Activated CD4-positive, alpha-beta T cell treated with anti-CD3 and anti-CD28 coated beads, Interleukin-2, amount 50 U/mL, for 48 hours (primary cell): ENCODE results near the gene RARB.

ENCODE experiments used
- DNase-seq, 2 experiments: peaks; one replicate each; pipeline ENCODE4 v3.0.0-alpha.2; 2020

RARB gene

GRCh38 chr3:25556447-25556846 is 128.4 kb downstream of the RARB start:
- no peak for DNase-seq

DNA sequence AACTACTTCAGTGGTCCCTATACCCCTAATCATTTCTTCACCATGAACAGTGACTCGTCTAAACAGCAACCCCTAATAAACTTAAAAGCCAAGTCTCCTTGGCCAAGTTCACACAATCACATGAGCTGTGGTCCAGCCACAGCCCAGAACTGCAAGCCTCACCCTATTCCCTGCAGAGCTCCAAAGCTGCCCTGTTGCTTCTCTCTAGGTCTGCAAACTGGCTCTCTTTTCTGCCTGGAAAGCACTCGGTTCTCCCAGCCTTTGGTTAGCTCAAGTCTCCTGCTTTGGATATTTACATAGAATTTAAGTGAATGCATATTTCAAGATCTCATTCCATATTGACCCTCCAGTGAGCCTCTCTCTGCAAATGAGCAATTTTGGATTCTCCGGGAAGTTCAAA is 129.6 kb downstream of the RARB start:
- no peak for DNase-seq

DNA sequence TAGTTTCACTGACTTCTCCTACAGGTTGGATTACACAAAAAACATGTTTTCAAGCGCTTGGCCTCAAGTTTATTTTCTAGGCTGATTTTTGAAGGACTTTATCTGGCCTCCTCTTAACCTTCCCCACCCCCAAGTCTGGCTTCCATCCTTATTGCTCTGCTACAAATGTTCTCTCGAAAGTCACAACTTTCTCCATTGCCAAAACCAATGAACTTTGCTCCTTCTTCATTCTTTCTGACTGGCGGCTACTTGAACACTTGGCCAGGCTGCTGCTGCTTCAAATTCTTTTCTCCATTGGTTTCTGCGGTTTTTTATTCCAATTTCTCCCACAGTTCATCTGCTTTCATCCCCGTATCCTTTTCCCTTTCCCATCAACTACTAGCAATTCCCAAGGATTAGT is 130.1 kb downstream of the RARB start:
- no peak for DNase-seq

DNA sequence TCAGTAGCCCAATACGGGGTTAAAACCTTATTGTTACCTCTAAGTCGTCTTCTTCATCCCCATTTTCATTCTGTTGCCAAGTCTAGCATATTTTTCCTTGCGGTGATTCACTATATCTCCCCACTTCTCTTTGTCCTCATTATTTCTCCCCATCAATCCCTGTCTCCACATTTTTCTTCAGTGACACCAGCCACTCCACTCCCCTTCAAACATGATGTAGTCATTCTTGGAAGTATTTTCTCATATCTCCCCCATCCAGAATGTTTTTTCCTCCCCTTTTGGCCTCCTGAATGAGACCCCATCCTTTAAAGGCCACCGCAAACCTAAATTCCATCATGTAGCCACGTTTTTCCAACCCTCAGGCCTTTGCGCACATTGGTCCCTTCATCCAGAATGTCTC is 130.7 kb downstream of the RARB start:
- DNase-seq = no peak

DNA sequence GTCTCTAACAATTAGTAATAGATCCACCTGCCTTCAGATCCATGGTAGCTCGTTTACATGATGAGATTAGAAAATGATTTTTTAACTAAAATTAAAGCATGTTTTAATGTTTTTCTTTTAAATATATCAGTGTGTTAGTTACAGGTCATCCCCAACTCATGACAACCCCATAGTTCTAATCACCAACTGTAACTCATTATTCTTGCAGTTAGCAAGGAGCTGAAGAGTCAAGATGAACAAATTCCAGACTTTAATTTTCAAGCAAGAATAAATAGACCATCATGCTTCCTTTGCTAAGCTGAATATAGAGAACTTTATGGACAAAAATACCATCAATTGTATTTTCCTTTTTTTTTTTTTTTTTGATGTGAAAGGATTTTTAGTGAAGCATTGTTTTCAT is 135.5 kb downstream of the RARB start:
- DNase-seq = no peak

DNA sequence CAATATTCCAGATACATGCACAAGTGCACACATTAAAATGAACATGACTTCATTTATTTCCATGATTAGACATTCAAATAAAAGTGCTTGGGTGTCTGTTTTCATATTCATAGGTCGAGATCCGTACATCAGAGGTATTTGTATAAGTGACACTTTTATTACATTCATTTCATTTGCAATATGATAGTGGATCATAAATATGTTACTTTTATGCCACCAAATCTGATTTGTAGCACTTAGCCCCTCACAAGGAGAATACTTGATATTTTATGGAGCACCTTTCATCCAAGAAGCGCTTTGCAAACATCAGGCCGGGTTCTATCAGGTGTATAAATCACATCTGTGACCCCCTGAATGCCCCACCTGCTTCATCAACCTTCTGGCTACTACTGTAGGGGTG is 136.0 kb downstream of the RARB start:
- DNase-seq = no peak

GRCh38 chr3:25565807-25566206 is 137.7 kb downstream of the RARB start:
- no peak for DNase-seq

DNA sequence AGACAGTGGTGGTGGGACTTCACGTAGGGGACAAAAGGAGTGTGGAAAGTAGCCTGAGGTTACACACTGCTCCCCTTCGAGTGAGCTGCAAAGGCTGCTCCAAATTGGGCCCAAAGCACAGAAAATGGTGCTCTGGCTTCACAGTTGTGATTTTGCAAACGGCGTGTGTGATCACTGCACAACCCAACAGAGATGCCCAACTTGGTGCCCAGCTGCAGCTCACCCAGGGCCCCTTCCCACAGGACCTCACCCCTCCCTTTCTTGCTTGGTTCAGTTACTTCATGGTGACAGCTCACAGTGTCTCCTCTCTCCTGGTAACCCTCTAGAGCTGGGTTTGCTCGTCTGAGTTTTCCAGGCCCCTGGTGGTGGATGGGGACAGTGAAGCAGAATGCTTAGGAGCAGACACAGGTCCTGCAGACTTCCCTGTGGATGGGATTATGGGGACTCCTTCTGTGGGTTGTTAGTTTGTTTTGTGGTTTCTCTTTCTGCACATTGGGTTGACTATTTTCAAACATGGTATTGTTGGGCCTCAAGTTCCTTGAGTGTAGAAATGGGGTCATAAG is 138.4 kb downstream of the RARB start:
- no peak for DNase-seq

GRCh38 chr3:25567388-25567787 is 139.3 kb downstream of the RARB start:
- no peak for DNase-seq

DNA sequence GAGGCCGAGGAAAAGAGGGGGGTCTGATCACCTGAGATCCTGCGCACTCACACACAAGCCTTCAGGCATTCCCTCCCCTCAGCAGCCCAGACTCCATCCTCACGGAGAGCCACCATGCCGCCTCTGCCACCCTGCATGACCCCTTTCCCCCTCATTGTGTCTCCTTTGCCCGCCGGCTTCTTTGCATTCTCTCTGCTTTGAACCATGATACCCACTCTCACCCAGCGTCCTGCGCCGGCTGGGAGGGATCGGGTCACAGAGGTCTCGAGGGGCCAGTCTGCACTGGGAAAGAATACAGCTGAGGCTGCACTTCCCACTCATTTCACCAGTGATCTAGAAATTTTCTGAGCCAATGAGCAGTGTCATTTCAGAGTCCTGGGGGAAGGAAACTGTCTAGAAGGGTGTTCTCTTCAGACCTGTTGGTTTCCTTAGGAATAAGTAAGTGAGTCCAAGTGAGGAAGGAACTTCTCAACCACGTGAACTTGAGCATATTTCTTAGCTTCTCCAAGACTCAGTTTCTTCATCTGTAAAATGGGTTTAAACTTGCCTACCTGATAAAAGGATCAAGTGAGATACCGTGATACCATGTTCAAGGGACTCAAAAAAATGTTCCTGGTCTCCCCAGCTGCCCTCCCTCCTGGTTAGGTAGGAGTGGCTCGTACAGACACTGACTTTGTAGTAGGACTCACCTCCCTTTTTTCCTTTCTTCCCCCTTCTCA is 139.9 kb downstream of the RARB start:
- no peak for DNase-seq

DNA sequence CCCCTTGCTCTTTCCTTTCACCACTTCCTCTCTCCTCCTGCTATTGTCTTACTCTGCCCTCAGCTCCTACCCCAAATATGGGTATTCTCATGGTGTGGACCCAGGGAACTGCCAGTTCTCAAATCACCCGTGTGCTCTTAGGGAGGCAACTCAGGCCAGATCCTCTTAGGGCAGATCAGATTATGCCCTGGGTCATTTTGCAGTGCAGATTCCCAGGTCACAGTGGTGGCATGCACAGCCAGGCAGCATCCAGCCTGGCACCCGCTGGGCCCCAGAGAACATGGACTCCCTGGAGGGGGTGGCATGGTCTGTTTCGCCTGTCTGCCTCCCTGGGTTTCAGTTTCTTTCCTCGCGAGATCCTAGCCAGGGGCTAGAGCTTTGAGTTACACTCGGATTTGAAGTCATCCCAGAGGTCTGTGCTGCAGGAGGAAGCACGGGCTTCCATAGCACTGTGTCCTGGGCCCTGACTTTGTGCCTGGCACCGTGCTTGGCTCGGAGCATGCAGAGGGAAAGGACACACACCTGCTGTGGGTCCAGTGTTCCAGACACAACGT is 140.5 kb downstream of the RARB start:
- no peak for DNase-seq

- no peak for DNase-seq
Observed at GRCh38 chr3:25571285-25571684, 143.2 kb downstream of the RARB start.

DNA sequence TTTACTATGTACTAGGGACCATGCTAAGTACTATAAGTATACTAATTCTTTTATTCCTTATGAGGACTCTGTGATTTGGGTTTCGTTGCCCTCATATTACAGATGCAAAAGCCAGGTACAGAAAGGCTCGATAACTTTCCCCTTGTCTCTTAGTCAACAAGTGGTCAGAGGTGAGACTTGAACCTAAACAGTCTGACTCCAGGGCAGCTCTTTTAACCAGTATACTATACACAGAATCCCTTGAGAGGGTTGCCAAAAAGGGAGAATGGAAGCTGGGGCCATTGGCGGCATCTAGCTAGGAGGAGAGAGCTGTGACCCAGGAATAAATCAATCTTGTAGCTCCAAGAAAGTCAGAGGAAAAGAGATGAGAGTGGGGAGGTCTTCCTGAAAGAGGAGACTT is 144.3 kb downstream of the RARB start:
- DNase-seq = no peak

GRCh38 chr3:25572919-25573385 is 144.9 kb downstream of the RARB start:
- DNase-seq = no peak

DNA sequence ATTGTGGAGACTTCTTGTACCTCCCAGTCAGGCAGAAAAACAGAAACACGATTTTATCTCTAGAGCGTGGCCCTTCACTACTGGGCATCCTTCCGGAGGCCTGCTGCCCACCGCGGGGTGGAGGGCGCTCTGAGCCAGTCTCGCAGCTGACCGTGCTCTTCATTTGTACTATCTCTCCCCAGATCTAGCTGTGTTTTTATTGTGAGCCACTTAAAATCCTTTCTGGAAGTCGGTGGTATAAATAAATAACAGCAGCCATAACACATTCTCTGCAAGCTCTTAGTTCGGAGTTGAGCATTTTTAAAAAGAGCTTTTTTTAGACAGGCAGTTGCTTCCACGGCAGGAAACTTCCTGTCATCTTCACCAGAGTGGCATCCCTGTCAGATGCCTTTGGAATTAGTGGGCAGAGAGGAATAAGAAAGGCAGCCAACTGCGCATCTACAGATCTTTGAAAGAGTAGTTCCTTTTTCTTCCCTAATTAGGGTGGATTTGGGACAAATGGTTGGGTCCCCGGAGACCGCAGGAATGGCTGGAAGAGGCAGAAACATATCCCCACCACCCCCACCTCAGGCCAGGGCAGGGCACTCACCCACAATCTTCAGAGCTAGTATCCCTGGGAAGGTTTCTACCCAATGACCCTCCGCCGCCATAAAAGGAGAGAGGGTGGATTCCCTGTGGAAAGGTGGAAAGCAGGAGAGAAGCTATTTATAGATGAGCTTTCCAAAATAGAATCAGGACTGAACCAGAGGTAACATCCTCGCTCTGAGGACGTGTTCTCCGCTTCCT is 145.5 kb downstream of the RARB start:
- DNase-seq = no peak

GRCh38 chr3:25574172-25574765 is 146.2 kb downstream of the RARB start:
- DNase-seq = no peak

- DNase-seq = no peak
Observed at GRCh38 chr3:25575001-25575400, 146.9 kb downstream of the RARB start.

- no peak for DNase-seq
Observed at GRCh38 chr3:25576146-25576545, 148.1 kb downstream of the RARB start.

GRCh38 chr3:25576831-25577454 is 148.9 kb downstream of the RARB start:
- DNase-seq = no peak

GRCh38 chr3:25578059-25578458 is 150.0 kb downstream of the RARB start:
- DNase-seq = no peak

DNA sequence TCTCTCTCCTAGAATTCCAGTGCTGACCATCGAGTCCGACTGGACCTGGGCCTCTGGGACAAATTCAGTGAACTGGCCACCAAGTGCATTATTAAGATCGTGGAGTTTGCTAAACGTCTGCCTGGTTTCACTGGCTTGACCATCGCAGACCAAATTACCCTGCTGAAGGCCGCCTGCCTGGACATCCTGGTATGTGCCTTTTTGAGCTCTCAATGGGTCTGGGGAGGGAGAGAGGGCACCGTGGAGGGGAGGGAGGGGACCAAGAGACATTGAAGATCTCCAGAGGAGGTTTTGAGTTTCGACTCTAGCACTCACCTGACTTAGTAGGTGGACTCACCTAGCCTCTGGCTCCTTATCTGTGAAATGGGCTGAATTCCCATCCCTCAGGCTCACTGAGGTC is 152.5 kb downstream of the RARB start:
- DNase-seq = no peak

- DNase-seq = no peak
Observed at GRCh38 chr3:25581335-25581734, 153.3 kb downstream of the RARB start.

DNA sequence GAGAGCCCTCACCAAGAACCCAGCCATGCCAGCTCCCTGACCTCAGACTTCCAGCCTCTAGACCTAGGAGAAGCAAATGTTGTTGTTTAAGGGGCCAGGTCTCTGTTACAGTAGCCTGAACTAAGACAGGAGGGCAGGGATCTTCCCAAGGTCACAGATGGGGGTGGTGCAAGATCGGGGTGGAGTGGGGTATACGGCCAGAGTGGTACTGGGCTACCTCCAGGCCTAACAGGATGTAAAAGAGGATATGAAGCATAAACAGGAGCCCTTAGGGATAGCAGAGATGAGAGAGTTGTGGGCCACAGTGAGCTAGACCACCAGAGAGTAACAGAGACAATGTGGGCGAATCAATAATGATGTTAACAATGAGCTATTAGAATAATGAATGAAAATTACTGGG is 153.8 kb downstream of the RARB start:
- no peak for DNase-seq
